Head of caudate nucleus (tissue), 42 donors: ENCODE measurements around the gene SBNO1.
"Not testable (repeated sequence)": the region's sequence is repeated elsewhere in the genome, so short reads cannot be mapped to it uniquely, and the experiment has no call there.

ENCODE experiments used
- DNase-seq, 42 donors: peaks; one replicate each; pipeline versions ENCODE4 v3.0.0 to v3.0.0-alpha.2; 2020 to 2021; ENCODE audit warnings: mixed read lengths in 7 of 42
- intact Hi-C: fragments of 100-400 bp; cut with DNase I; formaldehyde crosslinking; loops from one replicate; pipeline ENCODE4 v1.15.0; 2022

Gene SBNO1

DNA sequence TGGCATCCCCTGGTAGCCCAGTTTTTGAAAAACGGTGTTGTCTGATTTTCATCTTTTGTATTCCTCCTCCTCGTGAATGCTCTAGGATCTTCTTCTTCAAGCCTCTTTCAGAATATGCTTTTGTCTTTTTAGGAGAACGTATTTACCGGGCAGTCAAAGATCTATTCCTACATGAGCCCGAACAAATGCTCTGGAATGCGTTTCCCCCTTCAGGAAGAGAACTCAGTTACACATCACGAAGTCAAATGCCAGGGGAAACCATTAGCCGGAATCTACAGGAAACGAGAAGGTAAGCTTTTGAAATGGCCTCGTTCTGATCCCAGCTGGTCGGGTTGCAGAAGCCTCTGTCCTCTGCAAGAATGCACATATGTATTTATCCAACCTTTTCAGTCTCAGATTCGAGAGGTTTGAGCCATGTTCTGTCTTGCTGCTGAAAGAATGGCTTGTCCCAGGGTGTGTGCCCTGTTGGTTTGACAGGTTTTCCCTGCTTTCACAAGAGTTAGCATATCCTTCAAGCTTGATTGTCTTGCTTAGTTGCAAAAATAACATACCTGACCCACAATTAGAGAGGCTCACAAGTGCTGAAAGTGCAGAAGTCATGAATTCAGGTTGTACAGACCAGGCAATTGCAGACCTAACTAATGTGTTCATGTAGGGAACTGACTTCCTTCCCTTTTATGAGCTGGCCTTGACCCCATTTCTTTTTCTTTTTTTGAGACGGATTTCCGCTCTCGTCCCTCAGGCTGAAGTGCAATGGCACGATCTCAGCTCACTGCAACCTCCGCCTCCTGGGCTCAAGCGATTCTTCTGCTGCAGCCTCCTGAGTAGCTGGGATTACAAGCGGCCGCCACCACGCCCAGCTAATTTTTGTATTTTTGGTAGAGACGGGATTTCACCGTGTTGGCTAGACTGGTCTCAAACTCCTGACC lies 26.1 kb upstream of the SBNO1 start:
- intact Hi-C loops, result loop anchor here (10.0 kb wide), 1 partner anchor 64 kb away; the partner anchor contains the start of gene SNRNP35
- DNase-seq, result peak in 1 of 42 donors; percentile 13

- intact Hi-C loops, result loop anchor here (2.0 to 10.0 kb wide), 3 partner anchors 25 to 193 kb away; partner anchors contain the start of genes SBNO1, SNRNP35 and TMED2
- peak in 21 of 42 donors; percentile 10 to 57 (median 32) for DNase-seq
These were observed 25.1 kb upstream of the SBNO1 start for GRCh38 chr12:123389560-123390351.

DNA sequence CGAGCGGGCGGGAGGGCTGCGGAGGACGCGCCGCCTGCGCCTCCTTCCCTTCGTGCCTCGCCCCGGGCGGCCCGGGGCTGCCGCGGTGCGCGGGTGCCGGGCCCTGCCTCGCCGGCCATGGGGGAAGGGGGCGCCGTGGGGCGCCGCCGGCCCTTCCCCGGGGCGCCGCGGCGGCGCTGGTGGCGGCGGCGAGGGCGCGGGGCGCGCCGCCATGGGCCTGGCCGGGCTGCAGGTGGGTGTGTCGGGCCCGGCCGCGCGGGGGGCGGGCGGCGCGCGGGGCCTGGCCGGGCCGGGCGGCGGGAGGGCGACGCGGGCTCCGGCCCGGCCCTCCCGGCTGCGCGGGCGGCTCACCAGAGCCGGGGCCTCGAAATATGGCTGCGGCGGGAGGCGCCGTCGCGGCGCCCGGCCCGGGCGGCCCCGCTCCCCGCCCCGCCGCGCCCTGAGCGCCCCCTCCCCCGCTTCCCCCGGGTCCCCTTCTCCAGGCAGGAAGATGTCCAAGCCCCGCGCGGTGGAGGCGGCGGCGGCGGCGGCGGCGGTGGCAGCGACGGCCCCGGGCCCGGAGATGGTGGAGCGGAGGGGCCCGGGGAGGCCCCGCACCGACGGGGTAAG lies 24.4 kb upstream of the SBNO1 start:
- DNase-seq, result no peak
- intact Hi-C loops, result loop anchor here (2.0 to 5.0 kb wide), 2 partner anchors 24 to 193 kb away; partner anchors contain the start of genes SBNO1 and TMED2

DNA sequence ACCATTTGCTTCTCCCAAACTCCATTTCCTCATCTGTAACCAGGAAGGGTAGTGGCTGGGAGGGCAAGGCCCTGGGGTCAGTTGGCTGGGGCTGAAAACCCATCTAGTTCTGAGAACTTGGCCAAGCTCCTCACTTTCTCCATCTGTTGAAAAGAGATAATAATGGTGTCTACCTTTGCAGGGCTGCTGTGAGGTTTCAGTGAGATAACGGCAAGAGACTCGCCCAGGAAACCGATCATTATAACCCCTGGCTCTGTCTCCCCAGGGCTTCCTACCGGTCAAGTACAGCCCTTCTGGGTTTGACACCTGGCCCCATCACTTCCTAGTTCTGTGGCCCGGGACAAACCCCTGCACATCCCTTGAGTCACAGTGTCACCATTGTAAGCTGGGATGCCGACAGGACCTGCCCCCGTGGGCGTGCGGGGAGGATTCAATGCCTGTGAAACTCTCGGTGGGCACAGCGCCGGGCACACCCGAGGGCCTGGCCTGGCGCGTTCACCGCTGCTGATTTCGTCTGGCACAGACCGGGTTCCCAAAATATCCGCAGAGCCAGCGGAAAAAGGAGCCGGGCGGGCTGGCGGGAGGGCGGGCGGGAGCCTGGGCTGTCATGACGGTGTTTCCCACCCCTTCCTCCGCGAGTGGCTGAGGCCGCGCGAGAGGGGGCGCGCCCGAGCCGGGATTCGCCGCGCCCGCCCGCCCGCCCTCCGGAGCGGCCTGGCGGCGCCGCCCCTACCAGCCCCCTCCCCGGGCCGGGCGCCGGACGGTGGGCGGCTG lies 23.7 kb upstream of the SBNO1 start:
- intact Hi-C loops, result loop anchor here (2.0 to 5.0 kb wide), 2 partner anchors 24 to 194 kb away; partner anchors contain the start of genes SBNO1 and TMED2
- peak; percentile 50 to 90 (median 82) for DNase-seq

GRCh38 chr12:123387508-123388176 lies 23.0 kb upstream of the SBNO1 start:
- no peak for DNase-seq
- intact Hi-C loops, result loop anchor here (2.0 to 5.0 kb wide), 2 partner anchors 23 to 195 kb away; partner anchors contain the start of genes SBNO1 and TMED2

DNA sequence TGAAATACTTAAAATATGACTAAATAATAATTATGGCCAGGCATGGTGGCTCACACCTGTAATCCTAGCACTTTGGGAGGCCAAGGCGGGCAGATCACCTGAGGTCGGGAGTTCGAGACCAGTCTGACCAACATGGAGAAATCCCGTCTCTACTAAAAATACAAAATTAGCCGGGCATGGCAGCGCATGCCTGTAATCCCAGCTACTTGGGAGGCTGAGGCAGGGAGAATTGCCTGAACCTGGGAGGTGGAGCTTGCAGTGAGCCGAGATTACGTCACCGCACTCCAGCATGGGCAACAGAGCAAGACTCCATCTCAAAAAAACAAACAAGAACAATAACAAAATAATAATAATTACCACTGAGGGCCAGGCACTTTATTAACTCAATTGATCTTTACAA lies 20.9 kb upstream of the SBNO1 start:
- intact Hi-C loops, result loop anchor here (5.0 kb wide), 1 partner anchor 197 kb away; the partner anchor contains the start of gene TMED2
- not testable (repeated sequence) for DNase-seq

DNA sequence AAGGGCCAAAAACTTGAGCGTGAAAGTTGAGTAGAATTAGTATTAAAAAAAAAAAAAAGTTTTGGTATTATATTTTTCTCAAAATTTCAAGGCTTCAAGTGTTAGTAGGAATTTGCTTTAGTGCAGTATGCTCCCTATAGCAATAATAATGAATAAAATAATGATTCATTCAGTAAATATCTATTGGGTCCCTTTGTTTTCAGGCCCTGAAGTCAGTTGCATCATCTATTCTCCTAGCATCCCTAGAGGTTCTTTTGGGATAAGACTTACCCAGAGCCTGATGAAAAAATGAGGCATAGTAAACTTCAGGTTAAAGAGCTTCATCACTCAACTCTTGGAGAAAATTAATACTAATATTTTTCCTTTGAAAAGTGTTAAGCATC lies 20.3 kb upstream of the SBNO1 start:
- intact Hi-C loops, result loop anchor here (5.0 kb wide), 1 partner anchor 197 kb away; the partner anchor contains the start of gene TMED2
- no peak for DNase-seq

DNA sequence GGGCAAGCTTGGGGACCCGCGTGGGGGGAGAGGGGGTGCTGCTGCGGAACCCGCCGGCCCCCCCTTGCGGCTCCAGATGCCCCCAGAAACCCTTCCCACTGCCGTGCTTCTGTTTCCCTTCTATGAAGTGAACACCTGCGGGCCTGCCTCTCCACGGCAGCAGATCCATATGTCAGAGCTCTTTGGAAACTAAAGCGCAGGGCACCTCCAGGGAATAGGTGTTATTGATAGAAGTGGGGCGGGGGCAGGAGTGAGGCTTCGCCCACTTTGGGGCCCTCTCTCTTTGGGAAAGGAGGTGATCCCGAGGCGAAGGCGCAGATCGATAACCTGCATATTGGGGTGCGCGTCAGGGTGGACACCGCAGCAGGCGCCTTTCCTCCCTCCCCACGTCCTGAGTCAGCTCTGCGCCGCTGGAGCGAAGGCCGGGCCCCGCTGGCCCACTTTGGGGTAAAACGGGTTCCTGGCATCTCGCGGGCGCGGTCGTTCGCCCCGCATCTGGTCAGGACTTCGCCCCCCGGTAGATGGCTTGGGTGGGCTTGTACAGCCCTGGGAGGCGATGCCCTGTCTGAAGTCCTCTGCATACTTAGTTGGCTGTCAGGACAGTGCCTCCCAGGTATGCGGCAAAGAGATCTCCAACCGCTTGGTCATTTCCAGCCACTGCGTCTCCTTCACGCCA lies 19.8 kb upstream of the SBNO1 start:
- DNase-seq, result peak in 10 of 42 donors; percentile 8 to 49 (median 20)
- intact Hi-C loops, result no loop called here

DNA sequence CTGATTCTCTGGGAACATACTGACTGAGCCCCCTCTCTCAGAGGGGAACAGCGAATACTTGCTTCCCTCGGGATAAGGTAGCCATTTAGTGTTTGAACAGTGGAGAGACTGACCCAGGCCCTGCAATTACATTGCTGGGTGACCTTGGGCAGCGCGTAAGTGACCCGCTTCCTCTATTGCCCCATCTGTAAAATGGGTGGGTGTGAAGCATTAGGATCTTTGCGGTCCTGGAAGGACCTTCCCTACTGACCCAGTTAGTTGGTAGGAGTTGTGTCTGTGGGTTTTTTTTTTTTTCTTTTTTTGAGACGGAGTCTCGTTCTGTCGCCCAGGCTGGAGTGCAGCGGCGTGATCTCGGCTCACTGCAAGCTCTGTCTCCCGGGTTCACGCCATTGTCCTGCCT lies 18.0 kb upstream of the SBNO1 start:
- intact Hi-C loops, result no loop called here
- DNase-seq, result no peak

DNA sequence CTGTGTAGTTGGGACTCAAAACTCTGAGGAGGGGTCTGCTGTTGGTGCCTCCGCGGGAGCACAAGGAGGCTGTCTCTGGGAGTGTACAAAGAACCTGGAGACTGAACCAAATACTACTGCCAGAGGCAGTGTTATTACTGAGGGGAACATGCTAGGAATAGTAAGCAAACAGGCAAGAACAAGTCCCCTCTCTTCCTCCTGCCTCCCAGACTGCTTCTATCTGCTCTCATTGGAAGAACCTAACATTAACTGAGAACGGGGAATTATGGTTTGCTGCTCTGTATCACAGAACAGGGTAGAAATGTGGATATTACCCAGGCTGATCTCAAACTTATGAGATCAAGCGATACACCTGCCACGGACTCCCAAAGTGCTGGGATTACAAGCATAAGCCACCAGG lies 14.7 kb upstream of the SBNO1 start:
- intact Hi-C loops, result no loop called here
- no peak for DNase-seq

DNA sequence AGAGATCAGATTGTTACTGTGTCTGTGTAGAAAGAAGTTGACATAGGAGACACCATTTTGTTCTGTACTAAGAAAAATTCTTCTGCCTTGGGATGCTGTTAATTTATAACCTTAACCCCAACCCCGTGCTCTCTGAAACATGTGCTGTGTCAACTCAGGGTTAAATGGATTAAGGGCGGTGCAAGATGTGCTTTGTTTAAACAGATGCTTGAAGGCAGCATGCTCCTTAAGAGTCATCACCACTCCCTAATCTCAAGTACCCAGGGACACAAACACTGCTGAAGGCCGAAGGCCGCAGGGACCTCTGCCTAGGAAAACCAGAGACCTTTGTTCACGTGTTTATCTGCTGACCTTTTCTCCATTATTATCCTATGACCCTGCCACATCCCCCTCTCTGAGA lies 7.8 kb upstream of the SBNO1 start:
- intact Hi-C loops, DNase-seq: not testable (repeated sequence)

- intact Hi-C loops, DNase-seq: not testable (repeated sequence)
These were observed 7.2 kb upstream of the SBNO1 start for GRCh38 chr12:123371667-123372368.

GRCh38 chr12:123369229-123369628 lies 4.6 kb upstream of the SBNO1 start:
- DNase-seq, result no peak
- intact Hi-C loops, result no loop called here

- intact Hi-C loops, DNase-seq: not testable (repeated sequence)
These were observed 3.8 kb upstream of the SBNO1 start for GRCh38 chr12:123368431-123368830.

GRCh38 chr12:123367511-123367910 lies 2.9 kb upstream of the SBNO1 start:
- intact Hi-C loops, result no loop called here

More at GRCh38 chr12:123367511-123367910, 2.9 kb upstream of the SBNO1 start:
- DNase-seq, result no peak
